HG03196 (cell line): ENCODE results near the gene RBL1.
A peak's percentile ranks its signal among the peaks of the same experiment; 100 is the strongest.
"Not testable (repeated sequence)": the region's sequence is repeated elsewhere in the genome, so short reads cannot be mapped to it uniquely, and the experiment has no call there.

Experiments
- ATAC-seq: cut with Tn5 transposase; IDR thresholded peaks from one replicate; pipeline ENCODE4 v1.9.1; 2021; ENCODE audit not compliant: unreplicated experiment

Gene RBL1

GRCh38 chr20:37075932-37076685 lies 19.7 kb downstream of the RBL1 start:
- no peak for ATAC-seq

DNA sequence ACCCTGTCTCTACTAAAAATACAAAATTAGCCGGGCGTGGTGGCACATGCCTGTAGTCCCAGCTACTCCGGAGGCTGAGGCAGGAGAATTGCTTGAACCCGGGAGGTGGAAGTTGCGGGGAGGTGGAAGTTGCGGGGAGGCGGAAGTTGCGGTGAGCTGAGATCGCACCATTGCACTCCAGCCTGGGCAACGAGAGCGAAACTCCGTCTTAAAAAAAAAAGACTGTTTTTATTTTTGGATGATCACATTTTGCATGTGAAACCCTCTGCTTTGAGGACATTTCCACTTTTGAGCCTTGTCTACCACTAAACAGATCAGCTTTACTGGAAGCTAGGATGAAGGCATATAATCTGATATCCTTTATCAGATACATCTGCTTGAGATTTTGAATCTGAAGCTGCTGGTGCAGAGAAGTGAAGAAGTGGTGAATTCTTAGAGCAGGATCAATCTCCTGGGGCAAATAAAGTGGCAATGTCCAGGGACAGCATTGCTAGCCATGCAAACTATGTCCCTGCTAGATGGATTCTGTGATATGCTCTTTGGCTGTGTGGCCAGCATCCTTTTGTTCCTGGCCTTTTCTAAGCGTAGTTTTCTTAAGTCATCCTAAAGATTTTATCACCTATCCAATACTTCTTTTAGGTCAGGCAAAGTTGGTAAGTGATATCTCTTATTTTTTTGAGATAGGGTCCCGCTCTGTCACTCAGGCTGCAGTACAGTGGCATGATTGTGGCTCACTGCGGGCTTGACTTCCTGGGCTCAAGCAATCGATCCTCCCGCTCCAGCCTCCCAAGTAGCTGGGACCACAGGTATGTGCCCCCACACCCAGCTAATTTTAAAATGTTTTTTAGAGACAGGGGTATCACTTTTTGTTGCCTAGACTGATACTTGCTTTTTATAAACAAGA lies 23.3 kb downstream of the RBL1 start:
- no peak for ATAC-seq

DNA sequence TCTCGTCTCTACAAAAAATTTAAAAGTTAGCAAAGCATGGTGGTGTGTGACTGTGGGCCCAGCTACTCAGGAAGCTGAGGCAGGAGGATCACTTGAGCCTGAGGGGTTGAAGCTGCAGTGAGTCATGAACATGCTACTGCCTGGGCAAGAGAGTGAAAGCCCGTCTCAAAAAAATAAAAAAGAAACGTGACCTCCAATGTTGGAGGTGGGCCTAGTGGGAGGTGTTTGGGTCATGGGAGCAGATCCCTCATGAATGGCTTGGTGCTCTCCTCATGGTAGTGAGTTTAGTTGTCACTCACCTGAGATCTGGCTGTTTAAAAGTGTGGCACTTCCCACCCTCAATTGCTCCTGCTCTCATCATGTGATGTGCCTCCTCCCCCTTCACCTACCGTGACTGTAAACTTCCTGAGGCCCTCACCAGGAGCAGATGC lies 24.3 kb downstream of the RBL1 start:
- no peak for ATAC-seq

DNA sequence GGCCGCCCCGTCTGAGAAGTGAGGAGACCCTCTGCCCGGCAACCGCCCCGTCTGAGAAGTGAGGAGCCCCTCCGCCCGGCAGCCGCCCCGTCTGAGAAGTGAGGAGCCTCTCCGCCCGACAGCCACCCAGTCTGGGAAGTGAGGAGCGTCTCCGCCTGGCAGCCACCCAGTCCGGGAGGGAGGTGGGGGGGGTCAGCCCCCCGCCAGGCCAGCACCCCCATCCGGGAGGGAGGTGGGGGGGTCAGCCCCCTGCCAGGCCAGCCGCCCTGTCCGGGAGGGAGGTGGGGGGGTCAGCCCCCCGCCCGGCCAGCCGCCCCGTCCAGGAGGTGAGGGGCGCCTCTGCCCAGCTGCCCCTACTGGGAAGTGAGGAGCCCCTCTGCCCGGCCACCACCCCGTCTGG lies 26.2 kb downstream of the RBL1 start:
- not testable (repeated sequence) for ATAC-seq

GRCh38 chr20:37066168-37066567 lies 29.6 kb downstream of the RBL1 start:
- no peak for ATAC-seq

GRCh38 chr20:37055276-37055675 lies 40.5 kb downstream of the RBL1 start:
- ATAC-seq, result no peak

GRCh38 chr20:37053230-37053950 lies 42.4 kb downstream of the RBL1 start:
- ATAC-seq, result no peak

- ATAC-seq, result peak; percentile 48
Measured at GRCh38 chr20:37042986-37043972, 52.5 kb downstream of the RBL1 start.

DNA sequence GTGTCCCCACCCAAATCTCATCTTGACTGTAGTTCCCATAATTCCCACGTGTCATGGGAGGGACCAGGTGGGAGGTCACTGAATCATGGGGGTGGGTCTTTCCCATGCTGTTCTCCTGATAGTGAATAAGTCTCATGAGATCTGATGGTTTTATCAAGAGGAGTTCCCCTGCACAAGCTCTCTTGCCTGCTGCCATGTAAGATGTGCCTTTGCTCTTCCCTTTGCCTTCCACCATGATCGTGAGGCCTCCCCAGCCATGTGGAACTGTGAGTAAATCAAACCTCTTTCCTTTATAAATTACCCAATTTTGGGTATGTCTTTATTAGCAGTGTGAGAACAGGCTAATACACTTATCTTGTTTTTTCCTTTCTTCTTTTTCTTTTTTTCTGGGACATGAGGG lies 56.4 kb downstream of the RBL1 start:
- ATAC-seq, result not testable (repeated sequence)

GRCh38 chr20:37032077-37032476 lies 63.7 kb downstream of the RBL1 start:
- ATAC-seq, result no peak

DNA sequence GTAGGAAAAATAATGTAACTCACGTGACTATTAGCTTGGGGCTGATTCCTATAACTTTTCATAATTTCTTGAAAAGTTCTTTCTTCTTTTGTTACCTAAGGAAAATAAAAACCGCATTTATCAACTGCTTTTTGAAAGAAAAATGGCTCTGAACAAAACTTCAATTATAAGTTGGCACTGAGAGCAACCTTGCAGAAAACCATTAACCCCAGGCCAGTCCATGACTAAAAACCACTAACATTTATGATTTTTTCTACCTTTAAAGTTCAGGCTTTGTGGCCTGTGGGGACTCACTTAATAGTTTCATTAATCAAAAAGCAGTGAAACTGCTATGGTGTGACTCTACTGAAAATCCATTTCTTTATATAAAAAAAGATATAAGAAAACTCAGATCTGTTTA lies 75.2 kb downstream of the RBL1 start:
- ATAC-seq, result no peak

DNA sequence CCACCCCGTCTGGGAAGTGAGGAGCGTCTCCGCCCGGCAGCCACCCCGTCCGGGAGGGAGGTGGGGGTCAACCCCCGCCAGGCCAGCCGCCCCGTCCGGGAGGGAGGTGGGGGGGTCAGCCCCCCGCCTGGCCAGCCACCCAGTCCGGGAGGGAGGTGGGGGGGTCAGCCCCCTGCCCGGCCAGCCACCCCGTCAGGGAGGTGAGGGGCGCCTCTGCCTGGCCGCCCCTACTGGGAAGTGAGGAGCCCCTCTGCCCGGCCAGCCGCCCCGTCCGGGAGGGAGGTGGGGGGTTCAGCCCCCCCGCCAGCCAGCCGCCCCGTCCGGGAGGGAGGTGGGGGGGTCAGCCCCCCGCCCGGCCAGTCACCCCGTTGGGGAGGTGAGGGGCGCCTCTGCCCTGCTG lies 83.2 kb downstream of the RBL1 start:
- not testable (repeated sequence) for ATAC-seq

GRCh38 chr20:37011858-37012257 lies 83.9 kb downstream of the RBL1 start:
- not testable (repeated sequence) for ATAC-seq

DNA sequence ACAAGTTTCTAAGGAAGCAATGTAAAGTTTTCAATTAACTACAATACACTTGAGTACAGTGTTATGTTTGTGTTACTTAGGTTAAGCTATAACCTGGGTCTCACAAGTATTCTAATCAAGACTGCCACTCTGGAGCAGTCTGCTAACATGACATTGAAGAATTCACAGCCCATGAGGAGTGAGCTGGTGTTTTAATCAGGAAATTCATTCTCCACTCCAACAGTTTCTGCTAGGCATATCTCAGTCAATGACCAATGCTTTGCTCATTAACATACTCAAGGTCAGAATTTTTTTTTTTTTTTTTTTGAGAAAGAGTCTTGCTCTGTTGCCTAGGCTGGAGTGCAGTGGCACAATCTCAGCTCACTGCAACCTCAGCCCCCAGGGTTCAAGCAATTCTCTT lies 84.7 kb downstream of the RBL1 start:
- ATAC-seq, result no peak

- no peak for ATAC-seq
Measured at GRCh38 chr20:37007898-37008649, 87.7 kb downstream of the RBL1 start.

DNA sequence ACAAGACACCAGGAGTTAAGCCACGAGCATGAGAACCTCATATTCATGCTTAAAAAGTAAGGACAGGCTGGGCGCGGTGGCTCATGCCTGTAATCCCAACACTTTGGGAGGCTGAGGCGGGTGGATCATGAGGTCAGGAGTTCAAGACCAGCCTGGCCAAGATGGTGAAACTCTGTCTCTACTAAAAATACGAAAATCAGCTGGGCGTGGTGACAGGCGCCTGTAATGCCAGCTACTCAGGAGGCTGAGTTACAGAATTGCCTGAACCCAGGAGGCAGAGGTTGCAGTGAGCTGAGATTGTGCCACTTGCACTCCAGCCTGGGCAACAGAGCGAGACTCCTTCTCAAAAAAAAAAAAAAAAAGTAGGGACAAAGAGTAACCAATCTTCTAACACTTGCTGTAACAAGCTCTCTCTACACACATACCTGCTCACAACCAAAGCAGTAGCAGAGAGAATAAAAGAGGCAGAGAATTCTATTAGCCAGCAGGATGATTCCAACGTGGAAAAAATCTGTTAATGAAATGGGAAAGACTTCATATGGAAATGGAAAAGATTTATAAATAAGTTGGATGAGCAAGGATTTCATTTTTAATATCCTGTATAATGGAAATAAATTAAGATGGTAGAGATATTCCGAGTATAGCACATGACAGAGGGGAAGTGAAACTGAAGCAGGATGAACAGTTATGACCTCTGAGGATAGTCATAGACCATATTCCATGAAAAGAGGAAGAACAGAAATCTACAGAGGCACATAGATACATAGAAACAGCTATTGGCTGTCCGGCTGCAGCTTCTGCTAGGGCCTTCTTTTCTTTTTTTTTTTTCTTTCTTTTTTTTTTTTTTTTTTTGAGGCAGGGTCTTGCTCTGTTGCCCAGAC lies 90.5 kb downstream of the RBL1 start:
- not testable (repeated sequence) for ATAC-seq

DNA sequence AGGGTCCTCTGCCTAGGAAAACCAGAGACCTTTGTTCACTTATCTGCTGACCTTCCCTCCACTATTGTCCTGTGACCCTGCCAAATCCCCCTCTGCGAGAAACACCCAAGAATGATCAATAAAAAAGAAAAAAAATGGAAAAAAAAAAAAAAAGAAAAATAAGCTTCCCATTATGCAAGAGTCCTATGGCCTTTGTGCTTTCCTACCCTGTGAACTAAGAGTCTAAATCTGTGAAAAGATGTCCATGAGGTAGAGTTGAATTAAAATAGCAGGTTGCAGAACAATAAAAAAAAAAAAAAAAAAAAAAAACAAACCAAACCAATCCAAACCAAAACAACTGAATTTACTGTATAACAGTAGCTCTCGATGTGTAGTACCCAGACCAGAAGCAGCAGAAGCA lies 94.2 kb downstream of the RBL1 start:
- not testable (repeated sequence) for ATAC-seq

DNA sequence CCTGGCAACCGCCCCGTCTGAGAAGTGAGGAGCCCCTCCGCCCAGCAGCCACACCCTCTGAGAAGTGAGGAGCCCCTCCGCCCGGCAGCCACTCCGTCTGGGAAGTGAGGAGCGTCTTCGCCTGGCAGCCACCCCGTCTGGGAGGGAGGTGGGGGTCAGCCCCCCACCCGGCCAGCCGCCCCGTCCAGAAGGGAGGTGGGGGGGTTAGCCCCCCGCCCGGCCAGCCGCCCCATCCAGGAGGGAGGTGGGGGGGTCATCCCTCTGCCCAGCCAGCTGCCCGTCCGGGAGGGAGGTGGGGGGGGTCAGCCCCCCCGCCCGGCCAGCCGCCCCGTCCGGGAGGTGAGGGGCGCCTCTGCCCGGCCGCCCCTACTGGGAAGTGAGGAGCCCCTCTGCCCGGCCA lies 95.6 kb downstream of the RBL1 start:
- not testable (repeated sequence) for ATAC-seq

DNA sequence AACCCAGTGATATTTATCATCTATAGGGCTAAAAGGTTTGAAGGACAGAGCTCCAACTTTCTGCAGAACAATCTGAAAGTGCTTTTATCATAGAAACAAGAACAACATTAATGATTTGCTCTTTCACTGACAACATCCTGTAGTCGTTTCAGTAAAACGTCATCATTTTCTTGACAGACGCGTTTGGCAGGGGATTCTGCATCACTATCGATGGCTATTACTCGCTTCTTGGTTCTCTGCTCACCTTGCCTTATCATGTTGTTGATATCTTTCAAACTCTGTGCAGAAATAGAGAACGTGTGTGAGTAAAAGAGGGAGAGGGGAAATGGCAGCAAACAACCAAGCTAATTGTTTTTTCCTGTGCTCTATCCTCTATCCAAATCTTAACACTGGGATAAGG lies 97.1 kb downstream of the RBL1 start:
- no peak for ATAC-seq
